ENCODE measurements around the gene TSHZ1.

- TF ChIP-seq EZH2phosphoT487 (IDR thresholded peaks at IDR 0.05; ENCODE audit: borderline replicate concordance, low read depth, low read length) (no peak), CTCF (conservative IDR thresholded peaks at IDR 0.05; ENCODE audit: low read length) (no peak)
Observed at GRCh38 chr18:75162467-75162866, 48.1 kb upstream of the TSHZ1 start.
